ENCODE data around the gene TRPM2. TPM values are rescaled to one million over a fixed set of nuclear protein-coding genes. Genes with fewer than 3 reads are reported as not detected.

Gene TRPM2
- total RNA-seq, 4 donors from 2014 or later, result 1.6 to 3.5 (median 2.7) TPM

DNA sequence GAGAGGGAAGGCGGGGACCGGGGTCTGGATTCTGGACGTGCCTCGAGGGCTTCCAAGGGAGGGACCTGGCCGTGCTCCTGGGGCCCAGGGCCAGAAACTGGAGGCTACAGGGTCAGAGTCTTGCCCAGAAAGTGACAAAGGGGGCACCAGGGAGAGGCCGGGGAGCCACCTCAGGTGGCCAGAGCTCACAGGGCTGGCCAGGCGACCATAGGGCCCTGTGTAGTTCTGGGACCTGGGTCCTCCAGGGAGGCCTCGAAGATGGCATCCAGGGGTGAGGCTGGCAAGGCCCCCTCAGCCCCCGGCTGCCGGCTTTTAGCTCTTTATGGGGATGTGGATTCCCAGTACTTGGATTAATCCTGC is 87.6 kb downstream of the TRPM2 start:
- peaks cover 9 to 18% (median 14%) of the 10 kb centered on the region in 4 donors for H3K4me1 ChIP-seq
- H3K4me3 ChIP-seq, result no peak overlapping the region
- 95% methylated on average over 7 of the region's 10 CpGs for WGBS
- TF ChIP-seq POLR2AphosphoS5 (IDR thresholded peaks at IDR 0.05) (no peak), POLR2A (IDR thresholded peaks at IDR 0.05; ENCODE audit: low read depth) (no peak)
- H3K27me3 ChIP-seq, result peaks cover 0 to 24% (median 0%) of the 10 kb centered on the region in 4 donors
- H3K36me3 ChIP-seq, result no peaks in the 10 kb centered on the region
- intact Hi-C loops (cut with DNase I), result no loop called here
- DNase-seq (ENCODE audit: extremely low spot score), result no peak
- no peaks in the 10 kb centered on the region for H3K9me3 ChIP-seq
- H3K27ac ChIP-seq (replicated peaks in 1 of 4), result no peak overlapping the region

DNA sequence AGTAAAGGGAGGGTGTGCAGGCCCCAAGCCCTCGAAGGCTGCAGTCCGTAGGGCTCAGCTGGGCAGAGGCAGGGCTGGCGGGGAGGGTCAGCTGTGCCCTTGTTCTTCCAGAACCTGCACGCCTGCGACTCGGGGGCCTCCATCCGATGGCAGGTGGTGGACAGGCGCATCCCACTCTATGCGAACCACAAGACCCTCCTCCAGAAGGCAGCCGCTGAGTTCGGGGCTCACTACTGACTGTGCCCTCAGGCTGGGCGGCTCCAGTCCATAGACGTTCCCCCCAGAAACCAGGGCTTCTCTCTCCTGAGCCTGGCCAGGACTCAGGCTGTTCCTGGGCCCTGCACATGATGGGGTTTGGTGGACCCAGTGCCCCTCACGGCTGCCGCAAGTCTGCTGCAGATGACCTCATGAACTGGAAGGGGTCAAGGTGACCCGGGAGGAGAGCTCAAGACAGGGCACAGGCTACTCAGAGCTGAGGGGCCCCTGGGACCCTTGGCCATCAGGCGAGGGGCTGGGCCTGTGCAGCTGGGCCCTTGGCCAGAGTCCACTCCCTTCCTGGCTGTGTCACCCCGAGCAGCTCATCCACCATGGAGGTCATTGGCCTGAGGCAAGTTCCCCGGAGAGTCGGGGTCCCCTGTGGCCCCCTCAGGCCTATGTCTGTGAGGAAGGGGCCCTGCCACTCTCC is 88.3 kb downstream of the TRPM2 start:
- WGBS, result 80% methylated on average over 11 of the region's 20 CpGs
- TF ChIP-seq EP300 (IDR thresholded peaks at IDR 0.05) (no peak), POLR2AphosphoS5 (IDR thresholded peaks at IDR 0.05) (no peak), POLR2A (IDR thresholded peaks at IDR 0.05; ENCODE audit: low read depth) (no peak)
- TF ChIP-seq, protein P1, sequence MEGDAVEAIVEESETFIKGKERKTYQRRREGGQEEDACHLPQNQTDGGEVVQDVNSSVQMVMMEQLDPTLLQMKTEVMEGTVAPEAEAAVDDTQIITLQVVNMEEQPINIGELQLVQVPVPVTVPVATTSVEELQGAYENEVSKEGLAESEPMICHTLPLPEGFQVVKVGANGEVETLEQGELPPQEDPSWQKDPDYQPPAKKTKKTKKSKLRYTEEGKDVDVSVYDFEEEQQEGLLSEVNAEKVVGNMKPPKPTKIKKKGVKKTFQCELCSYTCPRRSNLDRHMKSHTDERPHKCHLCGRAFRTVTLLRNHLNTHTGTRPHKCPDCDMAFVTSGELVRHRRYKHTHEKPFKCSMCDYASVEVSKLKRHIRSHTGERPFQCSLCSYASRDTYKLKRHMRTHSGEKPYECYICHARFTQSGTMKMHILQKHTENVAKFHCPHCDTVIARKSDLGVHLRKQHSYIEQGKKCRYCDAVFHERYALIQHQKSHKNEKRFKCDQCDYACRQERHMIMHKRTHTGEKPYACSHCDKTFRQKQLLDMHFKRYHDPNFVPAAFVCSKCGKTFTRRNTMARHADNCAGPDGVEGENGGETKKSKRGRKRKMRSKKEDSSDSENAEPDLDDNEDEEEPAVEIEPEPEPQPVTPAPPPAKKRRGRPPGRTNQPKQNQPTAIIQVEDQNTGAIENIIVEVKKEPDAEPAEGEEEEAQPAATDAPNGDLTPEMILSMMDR (IDR thresholded peaks at IDR 0.05), result no peak
- intact Hi-C loops (cut with DNase I), result no loop called here

DNA sequence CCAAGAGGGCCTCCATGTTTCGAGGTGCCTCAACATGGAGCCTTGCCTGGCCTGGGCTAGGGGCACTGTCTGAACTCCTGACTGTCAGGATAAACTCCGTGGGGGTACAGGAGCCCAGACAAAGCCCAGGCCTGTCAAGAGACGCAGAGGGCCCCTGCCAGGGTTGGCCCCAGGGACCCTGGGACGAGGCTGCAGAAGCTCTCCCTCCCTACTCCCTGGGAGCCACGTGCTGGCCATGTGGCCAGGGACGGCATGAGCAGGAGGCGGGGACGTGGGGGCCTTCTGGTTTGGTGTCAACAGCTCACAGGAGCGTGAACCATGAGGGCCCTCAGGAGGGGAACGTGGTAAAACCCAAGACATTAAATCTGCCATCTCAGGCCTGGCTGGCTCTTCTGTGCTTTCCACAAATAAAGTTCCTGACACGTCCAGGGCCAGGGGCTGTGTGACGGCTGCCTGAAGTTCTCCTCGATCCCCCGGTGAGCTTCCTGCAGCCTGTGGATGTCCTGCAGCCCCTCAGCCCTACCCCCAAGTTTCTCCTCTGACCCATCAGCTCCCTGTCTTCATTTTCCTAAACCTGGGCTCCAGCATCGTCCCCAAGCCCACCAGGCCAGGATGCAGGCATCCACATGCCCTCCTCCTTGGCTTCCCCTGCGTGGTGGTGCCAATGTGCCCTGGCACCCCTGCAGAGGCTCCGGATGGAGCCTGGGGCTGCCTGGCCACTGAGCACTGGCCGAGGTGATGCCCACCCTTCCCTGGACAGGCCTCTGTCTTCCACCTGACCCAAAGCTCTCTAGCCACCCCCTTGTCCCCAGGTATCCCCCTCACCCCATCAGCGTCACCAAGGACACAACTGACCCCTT is 89.1 kb downstream of the TRPM2 start:
- H3K4me1 ChIP-seq, result peaks cover 9 to 18% (median 14%) of the 10 kb centered on the region in 4 donors
- H3K4me3 ChIP-seq, result no peak overlapping the region
- 87% methylated on average over 13 of the region's 19 CpGs for WGBS
- intact Hi-C loops (cut with DNase I), result no loop called here
- H3K9me3 ChIP-seq, result no peaks in the 10 kb centered on the region
- H3K27me3 ChIP-seq, result peaks cover 0 to 24% (median 0%) of the 10 kb centered on the region in 4 donors
- DNase-seq (ENCODE audit: extremely low spot score), result no peak
- H3K27ac ChIP-seq (replicated peaks in 1 of 4), result no peak overlapping the region
- no peak for TF ChIP-seq EP300 (IDR thresholded peaks at IDR 0.05)
- TF ChIP-seq POLR2A (IDR thresholded peaks at IDR 0.05; ENCODE audit: low read depth), result no peak
- TF ChIP-seq POLR2AphosphoS5 (IDR thresholded peaks at IDR 0.05), result no peak
- TF ChIP-seq, protein P1 (IDR thresholded peaks at IDR 0.05), result no peak
- H3K36me3 ChIP-seq, result no peaks in the 10 kb centered on the region

More for the DNA sequence above, 88.3 kb downstream of the TRPM2 start:
- DNase-seq (ENCODE audit: extremely low spot score), result no peak
- Histone ChIP-seq H3K9me3 (no peaks in the 10 kb centered on the region), H3K4me1 (peaks cover 9 to 18% (median 14%) of the 10 kb centered on the region in 4 donors), H3K4me3 (no peak overlapping the region), H3K27ac (replicated peaks in 1 of 4) (no peak overlapping the region), H3K36me3 (no peaks in the 10 kb centered on the region), H3K27me3 (peaks cover 0 to 24% (median 0%) of the 10 kb centered on the region in 4 donors)

DNA sequence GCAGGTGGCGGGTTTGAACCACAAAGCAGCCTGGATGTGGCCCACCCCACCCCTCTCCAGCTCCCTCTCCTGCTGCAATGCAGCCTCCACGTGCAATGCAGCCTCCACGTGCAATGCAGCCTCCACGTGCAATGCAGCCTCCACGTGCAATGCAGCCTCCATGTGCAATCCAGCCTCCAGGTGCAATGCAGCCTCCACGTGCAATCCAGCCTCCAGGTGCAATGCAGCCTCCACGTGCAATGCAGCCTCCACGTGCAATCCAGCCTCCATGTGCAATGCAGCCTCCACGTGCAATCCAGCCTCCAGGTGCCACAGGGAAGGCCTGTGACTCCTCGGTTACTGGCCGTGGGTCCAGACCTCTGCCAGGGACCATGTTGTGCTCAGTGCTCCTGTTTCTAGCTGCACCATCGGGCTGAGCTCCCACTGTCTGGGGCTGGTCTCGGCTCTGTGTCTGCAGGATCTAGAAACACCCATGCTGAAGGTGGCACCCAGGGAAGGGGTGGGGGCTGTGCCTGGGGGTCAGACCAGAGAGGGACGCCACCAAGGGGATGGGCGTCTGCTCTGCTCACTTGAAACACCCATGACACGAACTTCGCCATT is 90.0 kb downstream of the TRPM2 start:
- no peaks in the 10 kb centered on the region for H3K9me3 ChIP-seq
- no peak overlapping the region for H3K4me3 ChIP-seq
- DNase-seq (ENCODE audit: extremely low spot score), result no peak
- H3K27me3 ChIP-seq, result peaks cover 0 to 30% (median 0%) of the 10 kb centered on the region in 4 donors
- H3K36me3 ChIP-seq, result no peaks in the 10 kb centered on the region
- H3K27ac ChIP-seq (replicated peaks in 1 of 4), result no peak overlapping the region
- 73% methylated on average over 17 of the region's 17 CpGs for WGBS
- peaks cover 0 to 10% (median 7%) of the 10 kb centered on the region in 4 donors for H3K4me1 ChIP-seq
- intact Hi-C loops (cut with DNase I), result no loop called here
- TF ChIP-seq POLR2AphosphoS5 (IDR thresholded peaks at IDR 0.05), result no peak
- TF ChIP-seq, protein P1 (IDR thresholded peaks at IDR 0.05), result no peak
- no peak for TF ChIP-seq EP300 (IDR thresholded peaks at IDR 0.05)
- TF ChIP-seq POLR2A (IDR thresholded peaks at IDR 0.05; ENCODE audit: low read depth), result no peak

DNA sequence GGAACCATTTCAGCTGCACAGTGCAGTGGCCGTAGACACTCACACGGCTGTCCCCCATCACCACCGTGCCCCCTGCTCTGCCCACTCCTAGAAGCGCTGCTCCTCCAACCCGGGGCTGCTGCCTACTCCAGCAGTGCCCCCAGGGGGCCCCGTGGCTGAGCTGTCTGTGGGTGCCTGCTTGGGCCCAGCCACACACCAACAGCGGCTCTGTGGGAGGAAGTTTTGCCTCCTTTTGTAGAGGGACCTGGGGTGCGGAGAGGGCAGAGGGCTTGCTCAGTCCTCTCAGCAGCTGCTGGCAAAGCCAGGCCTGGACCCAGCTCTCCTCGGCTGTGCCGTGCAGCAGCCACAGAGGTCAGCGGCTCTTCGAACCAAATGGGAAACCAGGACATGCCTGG is 90.5 kb downstream of the TRPM2 start:
- TF ChIP-seq POLR2A (IDR thresholded peaks at IDR 0.05; ENCODE audit: low read depth) (no peak), POLR2AphosphoS5 (IDR thresholded peaks at IDR 0.05) (no peak), EP300 (IDR thresholded peaks at IDR 0.05) (no peak)
- TF ChIP-seq, protein P1 (IDR thresholded peaks at IDR 0.05), result no peak
- Histone ChIP-seq H3K36me3 (no peaks in the 10 kb centered on the region), H3K27ac (replicated peaks in 1 of 4) (no peak overlapping the region), H3K27me3 (peaks cover 0 to 35% (median 0%) of the 10 kb centered on the region in 4 donors), H3K4me1 (peaks cover 0 to 5% (median 2%) of the 10 kb centered on the region in 4 donors), H3K9me3 (no peaks in the 10 kb centered on the region), H3K4me3 (no peak overlapping the region)
- DNase-seq (ENCODE audit: extremely low spot score), result no peak
- WGBS, result 75% methylated on average over 4 of the region's 12 CpGs
- intact Hi-C loops (cut with DNase I), result no loop called here
